ENCODE results near the gene BMAL2.

BMAL2 gene

GRCh38 chr12:27319848-27320247, 12.8 kb upstream of the BMAL2 start:
- no peak for DNase-seq (ENCODE audit: low spot score)

- DNase-seq (ENCODE audit: low spot score): no peak
These were observed 8.1 kb upstream of the BMAL2 start for GRCh38 chr12:27324530-27324929.

GRCh38 chr12:27330846-27331245, 1.8 kb upstream of the BMAL2 start:
- DNase-seq (ENCODE audit: low spot score): no peak

- DNase-seq (ENCODE audit: low spot score): peak; percentile 7
These were observed 1.2 kb upstream of the BMAL2 start for GRCh38 chr12:27331291-27331926.

GRCh38 chr12:27331927-27332324, 710 bp upstream of the BMAL2 start:
- no peak for DNase-seq (ENCODE audit: low spot score)

- DNase-seq (ENCODE audit: low spot score): no peak
These were observed 276 bp upstream of the BMAL2 start for GRCh38 chr12:27332407-27332713.

GRCh38 chr12:27333403-27334009, 870 bp downstream of the BMAL2 start:
- peak; percentile 47 for DNase-seq (ENCODE audit: low spot score)

- peak; percentile 25 for DNase-seq (ENCODE audit: low spot score)
These were observed 1.5 kb downstream of the BMAL2 start for GRCh38 chr12:27334042-27334720.

GRCh38 chr12:27334721-27335082, 2.1 kb downstream of the BMAL2 start:
- DNase-seq (ENCODE audit: low spot score): no peak

GRCh38 chr12:27335364-27336281, 3.0 kb downstream of the BMAL2 start:
- DNase-seq (ENCODE audit: low spot score): no peak

GRCh38 chr12:27336282-27336653, 3.6 kb downstream of the BMAL2 start:
- DNase-seq (ENCODE audit: low spot score): no peak

- DNase-seq (ENCODE audit: low spot score): no peak
These were observed 4.7 kb downstream of the BMAL2 start for GRCh38 chr12:27337376-27337775.

GRCh38 chr12:27338473-27338872, 5.8 kb downstream of the BMAL2 start:
- DNase-seq (ENCODE audit: low spot score): no peak

GRCh38 chr12:27340971-27341370, 8.3 kb downstream of the BMAL2 start:
- no peak for DNase-seq (ENCODE audit: low spot score)

GRCh38 chr12:27342536-27342935, 9.9 kb downstream of the BMAL2 start:
- no peak for DNase-seq (ENCODE audit: low spot score)

- no peak for DNase-seq (ENCODE audit: low spot score)
These were observed 10.8 kb downstream of the BMAL2 start for GRCh38 chr12:27343255-27344000.

GRCh38 chr12:27344246-27344645, 11.6 kb downstream of the BMAL2 start:
- no peak for DNase-seq (ENCODE audit: low spot score)

- no peak for DNase-seq (ENCODE audit: low spot score)
These were observed 12.1 kb downstream of the BMAL2 start for GRCh38 chr12:27344760-27345159.

GRCh38 chr12:27345376-27345775, 12.7 kb downstream of the BMAL2 start:
- no peak for DNase-seq (ENCODE audit: low spot score)

- no peak for DNase-seq (ENCODE audit: low spot score)
These were observed 15.1 kb downstream of the BMAL2 start for GRCh38 chr12:27347779-27348178.

GRCh38 chr12:27351476-27351875, 18.8 kb downstream of the BMAL2 start:
- DNase-seq (ENCODE audit: low spot score): no peak

- DNase-seq (ENCODE audit: low spot score): no peak
These were observed 22.9 kb downstream of the BMAL2 start for GRCh38 chr12:27355486-27355885.
